Mucosa of rectum (tissue), 2 donors: ENCODE measurements around the gene MRPL28.
A peak's percentile ranks its signal among the peaks of the same experiment; 100 is the strongest.
"Not testable (repeated sequence)": the region's sequence is repeated elsewhere in the genome, so short reads cannot be mapped to it uniquely, and the experiment has no call there.

Experiments
- H3K27ac ChIP-seq, 2 donors: one replicate each; pipeline ENCODE4 v1.7.0; 2013; ENCODE audit warnings: inconsistent platforms in 2 of 2, low read depth in 2 of 2, low read length in 2 of 2
- H3K27me3 ChIP-seq, 2 donors: one replicate each; pipeline ENCODE4 v1.7.0; 2013; ENCODE audit warnings: low read length in 2 of 2; ENCODE audit not compliant: control insufficient read depth in 2 of 2, insufficient read depth in 2 of 2
- H3K36me3 ChIP-seq, 2 donors: one replicate each; pipeline ENCODE4 v1.7.0; 2013; ENCODE audit warnings: low read length in 2 of 2; ENCODE audit not compliant: control insufficient read depth in 2 of 2, insufficient read depth in 2 of 2
- H3K4me1 ChIP-seq, 2 donors: one replicate each; pipeline ENCODE4 v1.7.0; 2013; ENCODE audit warnings: low read length in 2 of 2, mild to moderate bottlenecking in 1 of 2; ENCODE audit not compliant: control insufficient read depth in 2 of 2, insufficient read depth in 2 of 2
- H3K4me3 ChIP-seq, 2 donors: one replicate each; pipeline ENCODE4 v1.7.0; 2013; ENCODE audit warnings: low read length in 2 of 2
- H3K9ac ChIP-seq, 2 donors: one replicate each; pipeline ENCODE4 v1.7.0; 2013; ENCODE audit warnings: low read length in 2 of 2, low read depth in 1 of 2, mild to moderate bottlenecking in 1 of 2
- H3K9me3 ChIP-seq, 2 donors: one replicate each; pipeline ENCODE4 v1.7.0; 2013; ENCODE audit warnings: low read length in 2 of 2; ENCODE audit not compliant: control insufficient read depth in 2 of 2
- donor health status: healthy.
- donor health status: Normal muscosa, but diverticular disease.

Gene MRPL28

DNA sequence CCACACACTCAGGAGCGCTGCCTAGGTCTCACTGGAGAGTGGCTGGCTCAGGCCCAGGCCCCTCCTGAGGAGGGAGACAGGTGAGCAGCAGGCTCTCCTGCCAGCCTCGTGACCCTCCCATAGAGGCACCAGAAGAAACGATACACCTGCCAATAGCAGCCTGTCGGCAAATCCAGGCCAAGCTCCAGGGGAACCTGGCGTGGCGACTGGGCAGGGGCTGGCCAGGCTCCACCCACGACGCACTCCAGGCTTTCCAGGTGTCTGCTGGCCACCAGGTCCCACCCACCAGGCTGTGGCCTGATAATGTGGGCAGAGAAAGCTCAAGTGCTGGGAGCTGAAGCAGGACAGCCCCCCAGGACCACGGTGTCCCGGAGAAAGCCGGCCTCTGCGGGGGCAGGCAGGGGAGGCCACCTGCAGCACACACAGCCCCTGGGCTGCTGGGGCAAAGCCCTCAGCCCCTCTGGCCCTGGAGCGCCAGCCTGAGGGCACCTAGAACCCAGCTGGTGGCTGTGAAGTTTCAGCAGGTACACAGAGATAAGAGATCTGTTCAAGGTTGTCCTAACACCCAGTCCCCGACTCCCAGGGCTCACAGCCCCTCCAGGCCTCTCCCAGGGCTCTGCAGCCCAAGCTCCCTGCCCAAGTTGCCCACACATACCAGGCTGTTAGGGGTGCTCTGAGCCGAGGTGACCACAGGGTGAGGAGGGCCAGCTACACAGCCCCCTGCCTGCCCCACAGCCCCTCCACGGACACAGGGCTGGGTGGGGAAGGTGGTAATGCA, 9.0 kb upstream of the MRPL28 start:
- peak overlapping the region; percentile 24 to 54 for H3K9ac ChIP-seq
- H3K9me3 ChIP-seq = no peaks in the 10 kb centered on the region
- H3K4me1 ChIP-seq = peaks cover 27 to 35% of the 10 kb centered on the region in 2 donors
- H3K4me3 ChIP-seq = peak overlapping the region; percentile 26 to 31
- H3K36me3 ChIP-seq = peaks cover 14 to 30% of the 10 kb centered on the region in 2 donors
- H3K27ac ChIP-seq = peak overlapping the region; percentile 34 to 65
- no peaks in the 10 kb centered on the region for H3K27me3 ChIP-seq

DNA sequence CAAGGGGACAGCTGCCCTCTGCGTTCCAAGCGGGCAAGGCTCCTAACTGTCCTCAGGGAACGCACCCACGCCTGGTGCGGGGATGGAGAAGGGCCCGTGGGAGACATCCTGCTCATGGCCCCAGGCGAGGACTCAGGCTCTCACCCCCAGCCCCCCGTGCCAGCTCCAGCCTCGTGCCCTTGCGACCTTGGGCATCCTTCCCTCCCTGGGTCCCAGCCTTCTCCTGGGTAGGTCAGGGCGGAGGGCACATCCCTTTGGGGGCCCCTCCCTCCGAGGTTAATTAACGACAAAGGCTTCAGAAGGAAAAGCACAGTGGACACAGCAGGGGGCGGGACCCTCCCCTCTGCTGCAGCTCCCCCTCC, 8.5 kb upstream of the MRPL28 start:
- H3K4me3 ChIP-seq = no peak overlapping the region
- H3K4me1 ChIP-seq = peaks cover 26 to 35% of the 10 kb centered on the region in 2 donors
- peak overlapping the region in 1 of 2 donors; percentile 13 for H3K27ac ChIP-seq
- H3K9me3 ChIP-seq = no peaks in the 10 kb centered on the region
- H3K27me3 ChIP-seq = no peaks in the 10 kb centered on the region
- peaks cover 18 to 35% of the 10 kb centered on the region in 2 donors for H3K36me3 ChIP-seq
- H3K9ac ChIP-seq = peak overlapping the region in 1 of 2 donors; percentile 12

DNA sequence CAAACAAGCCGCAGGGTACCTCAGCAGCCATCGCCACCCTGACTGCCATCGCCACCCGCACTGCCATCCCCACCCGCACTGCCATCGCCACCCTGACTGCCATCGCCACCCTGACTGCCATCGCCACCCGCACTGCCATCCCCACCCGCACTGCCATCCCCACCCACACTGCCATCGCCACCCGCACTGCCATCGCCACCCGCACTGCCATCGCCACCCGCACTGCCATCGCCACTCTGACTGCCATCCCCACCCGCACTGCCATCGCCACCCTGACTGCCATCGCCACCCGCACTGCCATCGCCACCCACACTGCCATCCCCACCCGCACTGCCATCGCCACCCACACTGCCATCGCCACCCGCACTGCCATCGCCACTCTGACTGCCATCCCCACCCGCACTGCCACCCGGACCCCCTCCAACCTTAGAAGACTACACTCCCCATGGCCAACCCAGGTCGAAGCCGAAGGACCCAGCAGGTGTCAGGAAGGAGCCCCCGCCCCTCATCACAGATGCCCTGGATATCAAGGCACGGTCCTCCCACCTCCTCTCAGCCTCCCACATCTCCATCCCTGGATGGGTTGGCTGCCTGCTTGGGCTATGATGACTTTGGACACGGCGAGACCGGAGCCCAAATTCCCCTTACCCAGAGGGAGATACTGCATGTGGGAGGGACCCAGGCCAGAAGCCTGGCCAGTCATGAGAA, 7.9 kb upstream of the MRPL28 start:
- H3K27ac ChIP-seq, H3K9ac ChIP-seq, H3K9me3 ChIP-seq, H3K27me3 ChIP-seq, H3K4me3 ChIP-seq: not testable (repeated sequence)
- peaks cover 21 to 30% of the 10 kb centered on the region in 2 donors for H3K4me1 ChIP-seq
- peaks cover 22 to 38% of the 10 kb centered on the region in 2 donors for H3K36me3 ChIP-seq

DNA sequence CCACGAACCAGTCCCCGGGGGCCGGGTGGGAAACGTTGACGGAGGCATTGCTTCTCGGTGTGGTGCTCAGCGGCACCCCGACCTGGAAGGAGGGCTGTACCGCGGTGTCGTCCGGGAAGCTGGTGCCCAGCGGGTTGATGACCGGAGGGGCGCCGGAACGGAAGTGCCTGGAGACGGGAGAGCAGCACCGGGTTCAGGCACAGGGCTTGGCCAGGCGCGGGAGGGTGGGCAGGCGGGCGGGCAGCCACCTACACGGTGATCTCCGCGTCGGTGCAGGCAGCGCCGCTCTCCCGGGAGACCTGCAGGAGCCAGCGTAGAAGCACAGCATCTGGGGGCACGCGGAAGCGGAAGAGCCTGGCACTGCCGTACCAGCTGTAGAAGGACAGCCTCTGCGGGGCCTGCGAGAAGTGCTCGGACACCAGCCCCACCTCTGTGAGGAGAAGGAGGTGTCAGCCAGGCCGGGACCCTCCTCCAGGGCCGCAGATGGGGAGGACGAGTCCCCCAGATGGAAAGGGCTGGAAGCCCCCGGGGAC, 7.1 kb upstream of the MRPL28 start:
- peaks cover 25 to 46% of the 10 kb centered on the region in 2 donors for H3K36me3 ChIP-seq
- no peak overlapping the region for H3K4me3 ChIP-seq
- peaks cover 17 to 24% of the 10 kb centered on the region in 2 donors for H3K4me1 ChIP-seq
- no peak overlapping the region for H3K27ac ChIP-seq
- H3K9me3 ChIP-seq = no peaks in the 10 kb centered on the region
- H3K9ac ChIP-seq = no peak overlapping the region
- H3K27me3 ChIP-seq = no peaks in the 10 kb centered on the region

DNA sequence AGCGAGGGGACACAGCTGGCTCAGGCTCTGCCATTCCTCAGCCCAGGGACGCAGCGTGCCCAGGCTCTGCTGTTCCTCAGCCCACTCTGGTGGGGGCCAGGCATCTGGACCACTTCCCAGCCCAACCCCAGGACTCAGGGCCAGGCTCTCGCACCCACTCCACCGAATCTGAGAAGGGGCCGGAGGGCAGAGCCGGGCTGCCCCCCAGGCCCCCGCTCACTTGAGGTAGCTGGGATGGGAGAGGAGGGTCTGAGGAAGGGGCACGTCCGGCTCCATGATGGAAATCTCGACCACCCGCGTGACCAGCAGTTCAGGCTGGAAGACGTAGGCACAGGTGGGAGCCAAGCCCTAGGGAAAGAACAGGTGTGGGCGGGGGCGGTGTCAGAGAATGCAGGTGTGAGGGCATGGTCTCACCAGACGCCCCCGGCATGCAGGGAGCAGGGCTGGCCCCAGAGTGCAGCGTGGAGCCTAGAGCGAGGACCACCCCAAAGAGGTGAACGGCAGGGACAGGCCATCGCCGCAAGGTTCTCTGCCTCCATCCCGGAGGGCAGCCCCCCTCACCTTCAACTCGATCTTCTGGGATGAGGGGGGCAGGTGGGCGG, 6.6 kb upstream of the MRPL28 start:
- Histone ChIP-seq H3K27me3 (no peaks in the 10 kb centered on the region), H3K4me1 (peaks cover 17 to 22% of the 10 kb centered on the region in 2 donors), H3K9ac (no peak overlapping the region), H3K4me3 (no peak overlapping the region), H3K36me3 (peaks cover 28 to 47% of the 10 kb centered on the region in 2 donors), H3K9me3 (no peaks in the 10 kb centered on the region), H3K27ac (no peak overlapping the region)

DNA sequence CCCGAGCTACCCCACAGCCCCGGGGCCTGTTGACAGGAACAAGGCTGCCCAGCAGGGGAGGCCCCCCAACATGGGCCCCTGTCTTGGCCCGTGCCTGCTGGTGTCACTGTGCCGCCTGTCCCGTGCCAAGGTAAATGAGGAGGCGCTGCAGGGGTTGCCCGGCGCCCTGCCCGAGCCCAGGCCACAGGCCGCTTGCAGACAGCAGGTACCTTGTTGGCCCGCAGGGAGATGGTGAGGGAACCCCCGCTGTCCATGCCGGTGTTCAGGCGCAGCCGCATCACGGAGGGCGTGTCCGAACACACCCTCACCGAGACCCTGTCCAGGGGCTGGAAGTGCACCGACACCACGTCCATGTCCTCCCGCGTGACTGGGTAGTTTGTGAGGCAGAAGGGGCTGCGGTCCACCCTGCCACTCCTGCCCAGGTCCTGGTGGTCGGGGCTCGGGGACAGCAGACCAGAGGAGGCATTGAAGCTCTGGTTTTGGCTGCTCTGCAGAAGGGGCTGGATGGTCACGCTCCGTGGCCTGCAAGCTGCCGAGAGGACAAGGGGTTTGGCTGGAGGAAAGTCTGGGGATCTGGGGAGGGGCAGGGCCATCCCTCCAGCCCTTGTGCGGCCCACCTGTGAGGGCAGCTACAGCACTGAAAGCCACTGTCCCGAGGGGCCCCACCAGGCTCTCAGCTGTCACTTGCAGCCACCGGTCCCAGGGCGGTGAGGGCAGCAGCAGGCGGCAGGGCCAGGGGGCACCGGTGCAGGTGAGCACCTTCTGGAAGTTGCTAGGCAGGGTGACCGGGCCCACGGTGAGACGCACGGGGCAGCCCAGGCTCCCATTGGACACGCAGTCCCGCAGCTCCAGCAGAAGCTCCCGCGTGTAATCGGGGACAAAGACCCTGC, 5.8 kb upstream of the MRPL28 start:
- Histone ChIP-seq H3K27ac (no peak overlapping the region), H3K36me3 (peaks cover 32 to 50% of the 10 kb centered on the region in 2 donors), H3K4me1 (peaks cover 17 to 22% of the 10 kb centered on the region in 2 donors), H3K9me3 (no peaks in the 10 kb centered on the region), H3K4me3 (no peak overlapping the region), H3K27me3 (no peaks in the 10 kb centered on the region), H3K9ac (no peak overlapping the region)

DNA sequence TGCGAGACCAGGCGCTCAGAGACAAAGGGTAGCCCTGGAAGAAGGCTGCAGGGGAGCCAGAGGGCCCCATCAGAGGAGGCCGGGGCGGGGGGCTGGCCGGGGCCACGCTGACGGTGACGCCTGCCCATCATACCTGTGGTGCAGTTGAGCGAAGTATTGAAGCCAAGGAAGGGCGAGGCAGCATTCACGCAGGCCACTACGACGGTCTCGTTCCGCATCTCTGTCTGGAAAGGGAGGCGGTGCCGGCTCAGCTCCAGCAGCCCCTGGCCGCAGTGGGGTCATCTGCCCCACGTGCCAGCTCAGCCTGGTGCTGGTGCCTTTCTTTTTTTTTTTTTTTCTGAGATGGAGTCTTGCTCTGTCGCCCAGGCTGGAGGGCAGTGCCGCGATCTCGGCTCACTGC, 4.9 kb upstream of the MRPL28 start:
- peaks cover 32 to 50% of the 10 kb centered on the region in 2 donors for H3K36me3 ChIP-seq
- peaks cover 16 to 21% of the 10 kb centered on the region in 2 donors for H3K4me1 ChIP-seq
- H3K4me3 ChIP-seq = no peak overlapping the region
- no peaks in the 10 kb centered on the region for H3K27me3 ChIP-seq
- no peak overlapping the region for H3K27ac ChIP-seq
- H3K9me3 ChIP-seq = no peaks in the 10 kb centered on the region
- no peak overlapping the region for H3K9ac ChIP-seq

DNA sequence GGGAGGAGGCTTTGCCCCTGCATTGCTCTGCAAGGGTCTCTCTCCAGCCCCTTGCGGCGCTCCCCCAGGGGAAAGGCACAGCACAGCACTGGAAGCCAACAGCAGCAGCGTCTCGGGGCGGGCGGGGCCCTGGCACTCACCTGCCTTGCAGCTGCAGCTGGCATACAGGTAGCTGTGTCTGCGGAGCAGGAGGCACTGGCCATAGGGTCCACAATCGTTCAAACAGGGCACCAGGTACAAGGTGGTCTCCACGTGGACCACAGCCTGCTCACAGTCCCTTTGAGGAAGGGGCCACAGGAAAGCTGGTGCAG, 4.2 kb upstream of the MRPL28 start:
- no peaks in the 10 kb centered on the region for H3K27me3 ChIP-seq
- H3K36me3 ChIP-seq = peaks cover 32 to 50% of the 10 kb centered on the region in 2 donors
- no peak overlapping the region for H3K9ac ChIP-seq
- H3K4me1 ChIP-seq = peaks cover 14 to 15% of the 10 kb centered on the region in 2 donors
- no peak overlapping the region for H3K27ac ChIP-seq
- H3K9me3 ChIP-seq = no peaks in the 10 kb centered on the region
- H3K4me3 ChIP-seq = no peak overlapping the region

DNA sequence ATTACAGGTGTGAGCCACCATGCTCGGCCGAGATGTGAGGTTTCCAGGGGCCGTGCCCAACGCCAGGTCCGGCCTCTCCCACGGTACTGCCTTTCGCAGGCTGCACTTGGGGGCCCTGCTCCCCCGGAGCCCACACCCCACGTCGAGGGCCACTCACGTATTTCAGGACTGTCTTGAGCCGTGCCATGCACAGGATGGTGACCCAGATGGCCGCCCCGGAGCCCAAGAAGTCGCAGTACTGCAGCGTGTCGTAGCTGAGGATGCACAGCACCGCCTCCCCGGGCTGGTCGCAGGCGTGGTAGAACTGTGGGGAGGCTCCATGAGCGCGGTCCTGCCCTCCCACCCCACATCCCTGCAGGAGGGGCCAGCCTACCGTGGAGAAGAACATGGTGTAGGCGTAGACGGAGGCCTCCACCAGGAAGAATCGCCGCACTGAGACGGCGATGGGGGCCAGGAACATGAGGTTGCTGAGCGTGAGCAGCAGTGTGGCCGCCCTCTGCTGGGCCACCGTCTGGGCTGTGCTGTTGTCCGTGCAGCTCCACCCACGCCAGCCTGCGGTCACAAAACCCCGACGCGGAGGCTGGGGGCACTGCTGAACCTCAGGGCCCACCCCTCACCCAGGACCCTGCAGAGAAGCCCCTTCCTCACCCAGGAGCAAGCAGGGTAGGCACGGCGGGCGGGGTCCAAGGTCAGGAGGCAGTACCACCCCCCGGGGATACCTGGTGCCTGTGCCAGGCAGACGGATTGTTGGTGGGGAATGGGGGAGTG, 3.7 kb upstream of the MRPL28 start:
- peaks cover 10 to 11% of the 10 kb centered on the region in 2 donors for H3K4me1 ChIP-seq
- H3K4me3 ChIP-seq = no peak overlapping the region
- no peaks in the 10 kb centered on the region for H3K27me3 ChIP-seq
- no peaks in the 10 kb centered on the region for H3K9me3 ChIP-seq
- peaks cover 32 to 50% of the 10 kb centered on the region in 2 donors for H3K36me3 ChIP-seq
- H3K27ac ChIP-seq = no peak overlapping the region
- H3K9ac ChIP-seq = no peak overlapping the region
